WI38 (cell line): ENCODE data around the gene ZNF248.

Experiments used
- H3K4me3 ChIP-seq: 2 replicates; pipeline ENCODE4 v1.5.1; 2011; ENCODE audit warnings: low read depth, mild to moderate bottlenecking, control low read depth, low read length
- CTCF ChIP-seq: IDR thresholded peaks from 2 replicates; pipeline ENCODE4 v1.5.1; 2012; ENCODE audit warnings: low read depth, mild to moderate bottlenecking, control low read depth, low read length

The ZNF248 gene

GRCh38 chr10:37821237-37821636 is 36.2 kb downstream of the ZNF248 start:
- no peak overlapping the region for H3K4me3 ChIP-seq
- no peak for TF ChIP-seq CTCF

GRCh38 chr10:37819797-37820196 is 37.6 kb downstream of the ZNF248 start:
- no peak for TF ChIP-seq CTCF
- H3K4me3 ChIP-seq = no peak overlapping the region

GRCh38 chr10:37816290-37816689 is 41.1 kb downstream of the ZNF248 start:
- no peak overlapping the region for H3K4me3 ChIP-seq
- TF ChIP-seq CTCF = no peak

GRCh38 chr10:37813763-37814162 is 43.6 kb downstream of the ZNF248 start:
- TF ChIP-seq CTCF = no peak
- no peak overlapping the region for H3K4me3 ChIP-seq

- TF ChIP-seq CTCF = no peak
- no peak overlapping the region for H3K4me3 ChIP-seq
These were observed 45.1 kb downstream of the ZNF248 start for GRCh38 chr10:37812290-37812689.

GRCh38 chr10:37803269-37803668 is 54.1 kb downstream of the ZNF248 start:
- no peak overlapping the region for H3K4me3 ChIP-seq
- no peak for TF ChIP-seq CTCF

DNA sequence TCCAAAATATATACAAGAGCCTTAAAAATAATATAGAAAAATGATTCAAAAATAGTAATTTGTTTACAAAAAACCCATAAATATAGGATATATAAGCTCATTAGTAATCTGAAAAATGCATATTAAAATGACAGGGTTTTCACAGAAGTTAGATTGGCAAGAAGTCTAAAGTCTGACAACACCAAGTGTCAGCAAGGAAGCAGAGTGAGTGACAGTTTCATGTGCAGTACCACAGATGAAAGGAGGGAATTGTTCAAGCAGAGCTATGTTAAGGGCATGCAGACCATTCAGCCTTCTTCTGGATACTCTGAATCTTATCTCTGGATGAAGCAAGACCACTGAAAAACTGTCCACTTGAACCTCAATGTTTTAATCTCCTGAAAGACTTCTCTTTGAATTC is 55.9 kb downstream of the ZNF248 start:
- H3K4me3 ChIP-seq = no peak overlapping the region
- no peak for TF ChIP-seq CTCF
